ENCODE measurements around the gene SSB.
"Not testable (repeated sequence)": the region's sequence is repeated elsewhere in the genome, so short reads cannot be mapped to it uniquely, and the experiment has no call there.

The SSB gene

DNA sequence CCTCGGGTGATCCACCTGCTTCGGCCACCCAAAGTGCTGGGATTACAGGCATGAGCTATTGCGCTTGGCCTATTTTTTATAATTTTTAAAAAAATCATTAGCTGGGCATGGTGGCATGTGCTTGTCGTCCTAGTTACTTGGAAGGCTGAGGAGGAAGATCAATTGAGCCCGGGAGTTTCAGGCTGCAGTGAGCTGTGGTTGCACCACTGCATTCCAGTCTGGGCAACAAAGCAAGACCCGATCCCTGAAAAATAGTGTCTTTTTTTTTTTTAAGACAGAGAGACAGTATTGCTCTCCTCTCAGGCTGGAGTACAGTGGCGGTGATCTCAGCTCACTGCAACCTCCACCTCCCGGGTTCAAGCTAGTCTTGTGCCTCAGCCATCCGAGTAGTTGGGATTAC is 4.8 kb downstream of the SSB start:
- H3K27ac ChIP-seq (replicated peaks), result no peak overlapping the region
- DNase-seq (ENCODE audit: low read depth in 1 of 2, low spot score in 1 of 2), result no peak
- TF ChIP-seq CTCF (IDR thresholded peaks at IDR 0.05; ENCODE audit: insufficient read depth, low read length) (no peak), REST (IDR thresholded peaks at IDR 0.05; ENCODE audit: insufficient replicate concordance, low read depth) (no peak), GABPA (IDR thresholded peaks at IDR 0.05; ENCODE audit: low read depth) (no peak), SPI1 (IDR thresholded peaks at IDR 0.05; ENCODE audit: borderline replicate concordance, low read depth) (no peak), POLR2AphosphoS5 (IDR thresholded peaks at IDR 0.05; ENCODE audit: low read depth) (no peak)
- H3K4me3 ChIP-seq (replicated peaks; ENCODE audit: insufficient read depth, low read length), result no peak overlapping the region
- no peaks in the 10 kb centered on the region for H3K27me3 ChIP-seq (ENCODE audit: insufficient read depth, poor library complexity, severe bottlenecking)

- Histone ChIP-seq H3K27ac (replicated peaks) (no peak overlapping the region), H3K4me3 (replicated peaks; ENCODE audit: insufficient read depth, low read length) (no peak overlapping the region), H3K27me3 (ENCODE audit: insufficient read depth, poor library complexity, severe bottlenecking) (no peaks in the 10 kb centered on the region)
- TF ChIP-seq GABPA (IDR thresholded peaks at IDR 0.05; ENCODE audit: low read depth) (no peak), CTCF (IDR thresholded peaks at IDR 0.05; ENCODE audit: insufficient read depth, low read length) (no peak)
- no peak for DNase-seq (ENCODE audit: low read depth in 1 of 2, low spot score in 1 of 2)
These were observed 7.9 kb downstream of the SSB start for GRCh38 chr2:169806586-169806985.

DNA sequence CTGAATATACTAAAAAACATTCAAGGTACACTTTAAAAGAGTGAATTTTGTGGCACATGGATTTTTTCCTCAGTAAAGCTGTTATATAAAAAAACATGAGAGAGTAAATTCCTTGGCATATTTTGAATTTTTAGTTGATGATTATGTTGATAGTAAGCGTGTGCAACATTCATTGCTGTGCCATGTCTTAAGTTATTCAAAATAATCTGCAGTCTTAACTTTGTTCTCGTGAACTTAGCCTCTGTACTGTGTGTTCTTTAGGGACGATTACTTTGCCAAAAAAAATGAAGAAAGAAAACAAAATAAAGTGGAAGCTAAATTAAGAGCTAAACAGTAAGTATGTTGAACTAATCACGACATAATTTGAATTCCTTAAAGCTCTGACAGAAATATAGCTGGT is 9.6 kb downstream of the SSB start:
- Histone ChIP-seq H3K27ac (replicated peaks) (no peak overlapping the region), H3K4me3 (replicated peaks; ENCODE audit: insufficient read depth, low read length) (no peak overlapping the region), H3K27me3 (ENCODE audit: insufficient read depth, poor library complexity, severe bottlenecking) (no peaks in the 10 kb centered on the region)
- TF ChIP-seq CTCF (IDR thresholded peaks at IDR 0.05; ENCODE audit: insufficient read depth, low read length) (no peak), GABPA (IDR thresholded peaks at IDR 0.05; ENCODE audit: low read depth) (no peak)
- DNase-seq (ENCODE audit: low read depth in 1 of 2, low spot score in 1 of 2), result no peak

DNA sequence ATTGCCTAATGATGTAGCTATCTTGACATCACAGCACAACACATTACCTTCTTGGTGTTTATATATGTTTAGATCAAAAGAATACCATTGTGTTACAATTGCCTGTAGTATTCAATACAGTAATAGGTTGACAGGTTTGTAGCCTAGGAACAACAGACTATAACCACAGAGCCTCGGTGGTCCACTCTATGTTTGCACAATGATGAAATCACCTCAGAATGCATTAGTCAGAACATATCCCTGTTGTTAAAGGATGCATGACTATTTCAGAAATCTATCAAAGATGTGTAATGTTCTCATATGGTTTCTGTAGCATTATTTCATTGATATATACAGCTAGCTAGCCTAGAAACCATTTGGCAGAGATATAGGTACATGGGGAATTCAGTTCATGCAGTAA is 17.2 kb downstream of the SSB start:
- TF ChIP-seq POLR2AphosphoS5 (IDR thresholded peaks at IDR 0.05; ENCODE audit: low read depth), result no peak
- no peak for TF ChIP-seq REST (IDR thresholded peaks at IDR 0.05; ENCODE audit: insufficient replicate concordance, low read depth)
- TF ChIP-seq GABPA (IDR thresholded peaks at IDR 0.05; ENCODE audit: low read depth), result no peak
- TF ChIP-seq CTCF (IDR thresholded peaks at IDR 0.05; ENCODE audit: insufficient read depth, low read length), result no peak
- TF ChIP-seq SPI1 (IDR thresholded peaks at IDR 0.05; ENCODE audit: borderline replicate concordance, low read depth), result no peak
- no peak for DNase-seq (ENCODE audit: low read depth in 1 of 2, low spot score in 1 of 2)
- Histone ChIP-seq H3K27ac (replicated peaks) (no peak overlapping the region), H3K4me3 (replicated peaks; ENCODE audit: insufficient read depth, low read length) (no peak overlapping the region), H3K27me3 (ENCODE audit: insufficient read depth, poor library complexity, severe bottlenecking) (no peaks in the 10 kb centered on the region)

DNA sequence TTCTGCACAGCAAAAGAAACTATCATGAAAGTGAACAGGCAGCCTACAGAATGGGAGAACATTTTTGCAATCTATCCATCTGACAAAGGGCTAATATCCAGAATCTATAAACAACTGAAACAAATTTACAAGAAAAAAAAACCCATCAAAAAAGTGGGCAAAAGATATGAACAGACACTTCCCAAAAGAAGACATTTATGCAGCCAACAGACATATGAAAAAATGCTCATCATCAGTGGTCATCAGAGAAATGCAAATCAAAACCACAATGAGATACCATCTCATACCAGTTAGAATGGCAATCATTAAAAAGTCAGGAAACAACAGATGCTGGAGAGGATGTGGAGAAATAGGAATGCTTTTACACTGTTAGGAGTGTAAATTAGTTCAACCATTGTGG is 18.3 kb downstream of the SSB start:
- not testable (repeated sequence) for H3K4me3 ChIP-seq (replicated peaks; ENCODE audit: insufficient read depth, low read length); DNase-seq (ENCODE audit: low read depth in 1 of 2, low spot score in 1 of 2); H3K27ac ChIP-seq (replicated peaks); H3K27me3 ChIP-seq (ENCODE audit: insufficient read depth, poor library complexity, severe bottlenecking)

DNA sequence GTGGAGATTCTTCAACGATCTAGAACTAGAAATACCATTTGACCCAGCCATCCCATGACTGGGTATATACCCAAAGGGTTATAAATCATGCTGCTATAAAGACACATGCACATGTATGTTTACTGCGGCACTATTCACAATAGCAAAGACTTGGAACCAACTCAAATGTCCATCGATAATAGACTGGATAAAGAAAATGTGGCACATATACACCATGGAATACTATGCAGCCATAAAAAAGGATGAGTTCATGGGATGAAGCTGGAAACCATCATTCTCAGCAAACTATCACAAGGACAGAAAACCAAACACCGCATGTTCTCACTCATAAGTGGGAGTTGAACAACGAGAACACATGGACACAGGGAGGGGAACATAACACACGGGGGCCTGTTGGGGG is 18.7 kb downstream of the SSB start:
- not testable (repeated sequence) for DNase-seq (ENCODE audit: low read depth in 1 of 2, low spot score in 1 of 2); H3K27ac ChIP-seq (replicated peaks); H3K4me3 ChIP-seq (replicated peaks; ENCODE audit: insufficient read depth, low read length); H3K27me3 ChIP-seq (ENCODE audit: insufficient read depth, poor library complexity, severe bottlenecking)

All from HL-60 (cell line).